Measurements from ENCODE around the gene CAB39. TPM values are rescaled to one million over a fixed set of nuclear protein-coding genes. Genes with fewer than 3 reads are reported as not detected.
A peak's percentile ranks its signal among the peaks of the same experiment; 100 is the strongest.

Gene CAB39
- total and polyA plus RNA-seq, 2 donors (not counting 1 experiment from before 2014, with no cell fraction given) = 21.7 to 75.7 TPM

DNA sequence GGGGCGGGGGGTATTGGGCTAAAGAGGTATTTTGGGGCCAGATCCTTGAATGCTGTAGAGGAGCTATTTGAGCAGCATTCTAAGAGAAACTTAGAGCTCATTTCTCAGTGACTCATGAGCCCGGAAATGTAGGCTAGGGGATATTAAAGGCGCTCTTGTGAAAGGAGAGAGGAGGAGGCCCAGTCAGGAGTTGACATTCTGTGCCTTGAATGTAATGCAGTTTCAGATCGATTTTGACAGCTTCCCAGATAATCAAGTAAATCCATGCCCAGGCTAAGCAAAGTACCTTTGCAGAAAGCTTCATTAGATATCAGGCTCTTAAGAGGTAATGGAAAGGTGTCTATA is 1.5 kb downstream of the CAB39 start:
- peaks cover 46% of the 10 kb centered on the region for H4K20me1 ChIP-seq (ENCODE audit: control insufficient read depth, insufficient read depth, low read length, poor library complexity, severe bottlenecking)
- no peaks in the 10 kb centered on the region for H3K36me3 ChIP-seq (replicated peaks in 1 of 2; ENCODE audit: control extremely low read depth in 1 of 2, control insufficient read depth in 1 of 2, extremely low read depth in 1 of 2, insufficient read depth in 2 of 2, low read length in 1 of 2)
- Mint-ChIP-seq H3K9me3 (ENCODE audit: insufficient read depth) (no peaks in the 10 kb centered on the region), H3K4me1 (peaks cover 61% of the 10 kb centered on the region), H3K27me3 (no peaks in the 10 kb centered on the region), H3K4me3 (peak overlapping the region; percentile 93), H3K27ac (peak overlapping the region; percentile 94)
- peak overlapping the region; percentile 21 to 84 for H3K27ac ChIP-seq (ENCODE audit: low read length in 2 of 2)
- H3K27me3 ChIP-seq (replicated peaks in 1 of 4; ENCODE audit: control extremely low read depth in 1 of 4, control insufficient read depth in 3 of 4, insufficient read depth in 4 of 4, low read length in 3 of 4) = no peaks in the 10 kb centered on the region
- H2AFZ ChIP-seq (ENCODE audit: insufficient read depth, low read depth, low read length, poor library complexity, severe bottlenecking) = peak overlapping the region; percentile 75
- DNase-seq (peak; percentile 33), ATAC-seq (ENCODE audit: low read depth) (no peak)
- H3K9me3 ChIP-seq (ENCODE audit: control extremely low read depth in 1 of 3, control insufficient read depth in 2 of 3, insufficient read depth in 1 of 3, low read length in 2 of 3) = no peaks in the 10 kb centered on the region
- H3K79me2 ChIP-seq (ENCODE audit: control insufficient read depth, insufficient read depth, low read length) = peaks cover 60% of the 10 kb centered on the region
- H3K9ac ChIP-seq (ENCODE audit: low read length) = peak overlapping the region; percentile 74
- intact Hi-C loops (cut with micrococcal nuclease) = loop anchor here (5.0 kb wide), 8 partner anchors 52 to 792 kb away; partner anchors contain the start of genes FBXO36, PSMD1, SLC16A14 and SP140L
- TF ChIP-seq EZH2 (IDR thresholded peaks at IDR 0.05; ENCODE audit: borderline replicate concordance, insufficient read depth, low read depth, low read length, poor library complexity, severe bottlenecking) = no peak
- TF ChIP-seq, protein P1, sequence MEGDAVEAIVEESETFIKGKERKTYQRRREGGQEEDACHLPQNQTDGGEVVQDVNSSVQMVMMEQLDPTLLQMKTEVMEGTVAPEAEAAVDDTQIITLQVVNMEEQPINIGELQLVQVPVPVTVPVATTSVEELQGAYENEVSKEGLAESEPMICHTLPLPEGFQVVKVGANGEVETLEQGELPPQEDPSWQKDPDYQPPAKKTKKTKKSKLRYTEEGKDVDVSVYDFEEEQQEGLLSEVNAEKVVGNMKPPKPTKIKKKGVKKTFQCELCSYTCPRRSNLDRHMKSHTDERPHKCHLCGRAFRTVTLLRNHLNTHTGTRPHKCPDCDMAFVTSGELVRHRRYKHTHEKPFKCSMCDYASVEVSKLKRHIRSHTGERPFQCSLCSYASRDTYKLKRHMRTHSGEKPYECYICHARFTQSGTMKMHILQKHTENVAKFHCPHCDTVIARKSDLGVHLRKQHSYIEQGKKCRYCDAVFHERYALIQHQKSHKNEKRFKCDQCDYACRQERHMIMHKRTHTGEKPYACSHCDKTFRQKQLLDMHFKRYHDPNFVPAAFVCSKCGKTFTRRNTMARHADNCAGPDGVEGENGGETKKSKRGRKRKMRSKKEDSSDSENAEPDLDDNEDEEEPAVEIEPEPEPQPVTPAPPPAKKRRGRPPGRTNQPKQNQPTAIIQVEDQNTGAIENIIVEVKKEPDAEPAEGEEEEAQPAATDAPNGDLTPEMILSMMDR (IDR thresholded peaks at IDR 0.05) = no peak
- peaks cover 47 to 48% of the 10 kb centered on the region in 2 donors for H3K4me1 ChIP-seq (ENCODE audit: control insufficient read depth in 2 of 2, insufficient read depth in 2 of 2, low read length in 2 of 2)
- peak overlapping the region; percentile 91 for H3K4me2 ChIP-seq (replicated peaks; ENCODE audit: low read depth, low read length, poor library complexity, severe bottlenecking)
- 14% methylated on average over 3 of the region's 4 CpGs for WGBS (ENCODE audit: insufficient coverage)
- ChIA-PET POLR2A (interaction anchor here (0.6 to 1.1 kb wide), 4 partner anchors 10 to 92 kb away, joined by 3 to 5 read pairs (median 4); no protein-coding TSS in a partner anchor), CTCF (interaction anchor here (0.6 to 2.0 kb wide), 10 partner anchors 8 to 913 kb away, joined by 3 to 13 read pairs (median 3); partner anchors contain the start of gene SP140L)
- H3K4me3 ChIP-seq (ENCODE audit: control extremely low read depth in 1 of 5, extremely low read depth in 1 of 5, insufficient read depth in 1 of 5, low read depth in 2 of 5, low read length in 4 of 5) = peak overlapping the region; percentile 68 to 89 (median 78)

DNA sequence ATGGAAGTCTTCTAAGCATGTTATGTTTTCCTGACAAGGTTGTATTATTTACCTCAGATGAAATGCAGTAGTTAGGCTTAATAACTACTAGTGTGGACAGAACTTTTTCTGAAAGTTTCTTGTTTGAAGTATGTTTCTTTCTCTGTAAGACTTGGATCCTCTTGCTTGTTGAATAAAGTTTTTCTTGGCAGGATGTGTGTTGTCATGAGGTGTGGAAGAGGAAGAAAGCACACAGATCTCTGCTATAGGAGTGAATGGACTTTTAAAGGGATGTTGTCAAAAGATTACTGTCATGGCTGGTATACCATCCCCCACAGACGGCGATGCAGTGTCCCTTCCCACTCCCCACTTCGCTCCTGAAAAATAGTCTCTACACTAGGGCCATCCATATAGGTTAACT is 2.6 kb downstream of the CAB39 start:
- H3K36me3 ChIP-seq (replicated peaks in 1 of 2; ENCODE audit: control extremely low read depth in 1 of 2, control insufficient read depth in 1 of 2, extremely low read depth in 1 of 2, insufficient read depth in 2 of 2, low read length in 1 of 2) = no peaks in the 10 kb centered on the region
- peak overlapping the region in 1 of 2 donors; percentile 21 for H3K27ac ChIP-seq (ENCODE audit: low read length in 2 of 2)
- peaks cover 57% of the 10 kb centered on the region for H4K20me1 ChIP-seq (ENCODE audit: control insufficient read depth, insufficient read depth, low read length, poor library complexity, severe bottlenecking)
- no peak overlapping the region for H3K9ac ChIP-seq (ENCODE audit: low read length)
- no peak overlapping the region for H3K4me3 ChIP-seq (ENCODE audit: control extremely low read depth in 1 of 5, extremely low read depth in 1 of 5, insufficient read depth in 1 of 5, low read depth in 2 of 5, low read length in 4 of 5)
- TF ChIP-seq, protein P1 (IDR thresholded peaks at IDR 0.05) = no peak
- TF ChIP-seq EZH2 (IDR thresholded peaks at IDR 0.05; ENCODE audit: borderline replicate concordance, insufficient read depth, low read depth, low read length, poor library complexity, severe bottlenecking) = no peak
- H2AFZ ChIP-seq (ENCODE audit: insufficient read depth, low read depth, low read length, poor library complexity, severe bottlenecking) = no peak overlapping the region
- intact Hi-C loops (cut with micrococcal nuclease) = no loop called here
- CTCF ChIA-PET = interaction anchor here (0.9 to 2.0 kb wide), 5 partner anchors 82 to 707 kb away, joined by 3 to 13 read pairs (median 4); no protein-coding TSS in a partner anchor
- WGBS (ENCODE audit: insufficient coverage) = no CpG with 5 or more reads among the region's 3 CpGs
- peaks cover 70% of the 10 kb centered on the region for H3K4me1 Mint-ChIP-seq
- H3K9me3 Mint-ChIP-seq (ENCODE audit: insufficient read depth) = no peaks in the 10 kb centered on the region
- H3K9me3 ChIP-seq (ENCODE audit: control extremely low read depth in 1 of 3, control insufficient read depth in 2 of 3, insufficient read depth in 1 of 3, low read length in 2 of 3) = no peaks in the 10 kb centered on the region
- no peak for DNase-seq
- H3K27ac Mint-ChIP-seq = peak overlapping the region; percentile 48
- H3K27me3 ChIP-seq (replicated peaks in 1 of 4; ENCODE audit: control extremely low read depth in 1 of 4, control insufficient read depth in 3 of 4, insufficient read depth in 4 of 4, low read length in 3 of 4) = no peaks in the 10 kb centered on the region
- peak overlapping the region; percentile 64 for H3K4me3 Mint-ChIP-seq
- POLR2A ChIA-PET = interaction anchor here (0.5 kb wide), 1 partner anchor 78 kb away, joined by 10 read pairs; no protein-coding TSS in a partner anchor
- H3K27me3 Mint-ChIP-seq = no peaks in the 10 kb centered on the region
- H3K79me2 ChIP-seq (ENCODE audit: control insufficient read depth, insufficient read depth, low read length) = peaks cover 71% of the 10 kb centered on the region
- peak overlapping the region; percentile 27 for H3K4me2 ChIP-seq (replicated peaks; ENCODE audit: low read depth, low read length, poor library complexity, severe bottlenecking)
- H3K4me1 ChIP-seq (ENCODE audit: control insufficient read depth in 2 of 2, insufficient read depth in 2 of 2, low read length in 2 of 2) = peaks cover 47 to 48% of the 10 kb centered on the region in 2 donors
- ATAC-seq (ENCODE audit: low read depth) = no peak

Measured in B cell (primary cell).